A673 (cell line): Measurements from ENCODE around the gene KLHL42. TPM values are rescaled to one million over a fixed set of nuclear protein-coding genes. Genes with fewer than 3 reads are reported as not detected.

Experiments used
- BruUV-seq: library from RNA; stranded (reverse); fragments of 400-500 nt; replicated peaks from 2 replicates; lab custom pipeline; 2021; lab: Mats Ljungman, UMichigan
- CTCF ChIA-PET: fragments of 300-600 bp; sonication (Branson Sonifier 250); formaldehyde crosslinking; loops from one replicate; lab custom pipeline; 2022; ENCODE audit warnings: antibody characterized with exemption; lab: Charles Lee
- POLR2A ChIA-PET: fragments of 300-600 bp; sonication (Branson Sonifier 250); formaldehyde crosslinking; loops from one replicate; lab custom pipeline; 2022; ENCODE audit warnings: antibody characterized with exemption; ENCODE audit not compliant: low non-redundant PET; lab: Charles Lee
- DNase-seq: peaks from one replicate; pipeline ENCODE4 v3.0.0-alpha.2; 2015; ENCODE audit warnings: low spot score
- H3K27ac ChIP-seq: fragments of 200-600 bp; sonication (generic); 2 replicates; pipeline ENCODE4 v1.5.1; 2016; ENCODE audit warnings: mixed run types, low read depth, mild to moderate bottlenecking, mixed read lengths, antibody characterized with exemption, low read length; ENCODE audit not compliant: poor library complexity, severe bottlenecking
- H3K27me3 ChIP-seq: fragments of 200-600 bp; sonication (generic); replicated peaks from 2 replicates; pipeline ENCODE4 v1.6.1; 2017; ENCODE audit warnings: mixed run types, low read depth, mild to moderate bottlenecking, mixed read lengths, antibody characterized with exemption, low read length; ENCODE audit not compliant: insufficient read depth, poor library complexity
- H3K36me3 ChIP-seq: fragments of 200-600 bp; sonication (generic); 2 replicates; pipeline ENCODE4 v1.6.1; 2016; ENCODE audit warnings: mixed run types, mild to moderate bottlenecking, mixed read lengths, antibody characterized with exemption, low read length; ENCODE audit not compliant: insufficient read depth, poor library complexity, severe bottlenecking
- H3K4me1 ChIP-seq: fragments of 200-600 bp; sonication (generic); 2 replicates; pipeline ENCODE4 v1.6.1; 2017; ENCODE audit warnings: mixed run types, mild to moderate bottlenecking, mixed read lengths, antibody characterized with exemption, low read length; ENCODE audit not compliant: insufficient read depth, poor library complexity, severe bottlenecking
- H3K4me3 ChIP-seq: fragments of 200-600 bp; sonication (generic); 2 replicates; pipeline ENCODE4 v1.5.1; 2016; ENCODE audit warnings: low read depth, mixed run types, mild to moderate bottlenecking, mixed read lengths, low read length; ENCODE audit not compliant: poor library complexity, severe bottlenecking
- H3K9me3 ChIP-seq: fragments of 200-600 bp; sonication (generic); 2 replicates; pipeline ENCODE4 v1.6.1; 2016; ENCODE audit warnings: mixed run types, low read depth, mild to moderate bottlenecking, mixed read lengths, antibody characterized with exemption, low read length; ENCODE audit not compliant: poor library complexity, severe bottlenecking
- EZH2 ChIP-seq: fragments of 200-600 bp; sonication (generic); IDR thresholded peaks from 2 replicates; pipeline ENCODE4 v1.6.1; 2017; ENCODE audit warnings: borderline replicate concordance, low read depth, mild to moderate bottlenecking, mixed read lengths, antibody characterized with exemption, low read length; ENCODE audit not compliant: poor library complexity, severe bottlenecking
- intact Hi-C: fragments of 100-400 bp; cut with micrococcal nuclease; formaldehyde crosslinking; loops from one replicate; pipeline ENCODE4 v1.10.0; 2022; ENCODE audit not compliant: unreplicated experiment
- total RNA-seq: library from RNA; stranded (reverse); gene quantifications from 2 replicates; pipeline ENCODE4 v1.2.3, GENCODE V29; 2021
- TF ChIP-seq, protein P1 (sequence below): fragments of 300-800, 200-600 bp; sonication (generic); conservative IDR thresholded peaks from 2 replicates; pipeline ENCODE4 v1.5.1; 2017; ENCODE audit warnings: low read depth, mild to moderate bottlenecking, antibody characterized with exemption, low read length, moderate library complexity, mixed read lengths

KLHL42 gene
- total RNA-seq, 1 experiment from 2014 or later: 32.4 TPM

DNA sequence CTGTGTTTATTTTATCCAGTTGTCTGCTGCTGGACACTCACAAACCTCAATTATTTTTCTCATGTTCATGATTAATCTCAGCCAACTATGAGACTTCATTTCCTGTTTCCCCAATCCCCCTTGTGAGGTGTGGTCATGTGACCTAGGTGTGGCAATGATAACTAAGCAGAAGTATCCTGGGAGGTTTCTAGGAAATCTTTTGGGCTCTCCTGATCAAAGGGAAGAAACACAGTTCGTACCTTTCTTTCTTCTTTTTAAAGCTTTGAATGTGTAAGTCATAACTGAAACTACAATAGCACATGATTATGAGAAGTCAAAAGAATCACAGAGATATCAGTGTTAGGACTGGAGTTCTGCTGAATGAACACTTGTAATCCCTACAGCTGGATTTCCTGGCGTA is 34.4 kb downstream of the KLHL42 start:
- no peaks in the 10 kb centered on the region for H3K9me3 ChIP-seq
- CTCF ChIA-PET: no interaction called here

DNA sequence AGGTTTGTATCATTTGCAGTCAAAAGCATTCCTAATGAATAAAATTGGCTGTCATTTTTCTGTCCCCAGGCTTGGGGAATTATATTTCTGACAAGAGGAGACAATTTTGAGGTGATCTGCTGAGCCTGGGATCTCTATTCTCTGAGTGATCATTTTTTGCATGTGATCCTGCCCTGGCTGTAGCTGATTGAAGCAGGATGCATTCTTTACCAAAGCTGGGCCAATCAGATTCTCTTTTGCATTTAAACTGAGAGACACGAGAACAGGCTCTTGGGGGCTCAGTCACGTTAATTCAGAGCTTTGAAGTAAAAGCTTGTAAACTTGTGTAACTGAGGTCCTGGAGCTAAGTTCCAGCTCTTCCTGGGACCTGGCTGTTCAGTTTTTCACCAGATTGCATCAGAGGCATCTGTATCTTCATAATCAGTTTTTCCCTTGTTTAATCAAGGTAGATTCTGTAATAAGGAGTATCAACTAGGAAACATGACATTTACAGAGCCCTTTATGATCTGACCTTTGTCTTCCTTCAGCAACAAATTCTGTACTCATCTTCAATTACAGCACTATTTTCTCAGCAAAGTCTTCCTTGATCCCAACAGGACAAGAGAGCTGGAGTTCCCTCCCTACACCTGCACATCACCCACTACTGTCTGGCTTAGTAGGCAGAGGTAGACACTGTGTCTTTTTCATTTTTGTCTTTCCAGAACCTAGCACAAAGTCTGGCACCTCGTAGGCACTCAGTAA is 35.0 kb downstream of the KLHL42 start:
- no TSS peak for BruUV-seq
- intact Hi-C loops: no loop called here
- peaks cover 6% of the 10 kb centered on the region for H3K4me1 ChIP-seq

More for the DNA sequence above, 34.4 kb downstream of the KLHL42 start:
- POLR2A ChIA-PET: no interaction called here
- no peak for DNase-seq
- H3K27ac ChIP-seq: no peak overlapping the region
- no peaks in the 10 kb centered on the region for H3K27me3 ChIP-seq
- TF ChIP-seq, protein P1, sequence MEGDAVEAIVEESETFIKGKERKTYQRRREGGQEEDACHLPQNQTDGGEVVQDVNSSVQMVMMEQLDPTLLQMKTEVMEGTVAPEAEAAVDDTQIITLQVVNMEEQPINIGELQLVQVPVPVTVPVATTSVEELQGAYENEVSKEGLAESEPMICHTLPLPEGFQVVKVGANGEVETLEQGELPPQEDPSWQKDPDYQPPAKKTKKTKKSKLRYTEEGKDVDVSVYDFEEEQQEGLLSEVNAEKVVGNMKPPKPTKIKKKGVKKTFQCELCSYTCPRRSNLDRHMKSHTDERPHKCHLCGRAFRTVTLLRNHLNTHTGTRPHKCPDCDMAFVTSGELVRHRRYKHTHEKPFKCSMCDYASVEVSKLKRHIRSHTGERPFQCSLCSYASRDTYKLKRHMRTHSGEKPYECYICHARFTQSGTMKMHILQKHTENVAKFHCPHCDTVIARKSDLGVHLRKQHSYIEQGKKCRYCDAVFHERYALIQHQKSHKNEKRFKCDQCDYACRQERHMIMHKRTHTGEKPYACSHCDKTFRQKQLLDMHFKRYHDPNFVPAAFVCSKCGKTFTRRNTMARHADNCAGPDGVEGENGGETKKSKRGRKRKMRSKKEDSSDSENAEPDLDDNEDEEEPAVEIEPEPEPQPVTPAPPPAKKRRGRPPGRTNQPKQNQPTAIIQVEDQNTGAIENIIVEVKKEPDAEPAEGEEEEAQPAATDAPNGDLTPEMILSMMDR: no peak
- no peak for TF ChIP-seq EZH2
- BruUV-seq: no TSS peak
- H3K36me3 ChIP-seq: no peaks in the 10 kb centered on the region
- intact Hi-C loops: no loop called here
- H3K4me1 ChIP-seq: peaks cover 6% of the 10 kb centered on the region
- H3K4me3 ChIP-seq: no peak overlapping the region

DNA sequence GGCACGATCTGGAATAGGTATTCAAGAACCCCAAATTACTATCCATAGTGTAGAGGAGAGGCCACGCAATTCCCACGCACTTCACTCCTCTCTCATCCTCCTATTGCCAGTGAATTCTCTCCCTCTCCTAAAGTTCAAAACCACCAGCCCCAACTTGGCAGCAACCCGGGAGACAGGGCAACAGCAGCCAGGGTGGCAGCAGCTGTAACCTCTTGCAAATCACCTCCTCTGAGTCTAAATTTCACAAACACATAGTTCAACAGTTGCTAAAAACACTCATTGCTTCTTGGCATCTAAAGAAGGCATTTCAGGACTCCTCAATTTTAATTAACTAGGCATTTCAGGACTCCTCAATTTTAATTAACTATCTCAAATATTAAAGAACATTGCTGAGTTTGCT is 37.7 kb downstream of the KLHL42 start:
- Histone ChIP-seq H3K4me3 (no peak overlapping the region), H3K4me1 (peaks cover 6% of the 10 kb centered on the region), H3K27me3 (no peaks in the 10 kb centered on the region), H3K9me3 (no peaks in the 10 kb centered on the region), H3K27ac (no peak overlapping the region), H3K36me3 (no peaks in the 10 kb centered on the region)
- ChIA-PET CTCF (no interaction called here), POLR2A (no interaction called here)
- no TSS peak for BruUV-seq
- intact Hi-C loops: no loop called here
- DNase-seq: no peak
- TF ChIP-seq, protein P1: no peak
- no peak for TF ChIP-seq EZH2

More for the DNA sequence above, 35.0 kb downstream of the KLHL42 start:
- CTCF ChIA-PET: no interaction called here
- Histone ChIP-seq H3K36me3 (no peaks in the 10 kb centered on the region), H3K4me3 (no peak overlapping the region), H3K27ac (no peak overlapping the region), H3K27me3 (no peaks in the 10 kb centered on the region), H3K9me3 (no peaks in the 10 kb centered on the region)
- DNase-seq: no peak
- POLR2A ChIA-PET: no interaction called here
- no peak for TF ChIP-seq EZH2
- TF ChIP-seq, protein P1: no peak
